COLO829 (cell line): Measurements from ENCODE around the gene FUS.
"Not testable (repeated sequence)": the region's sequence is repeated elsewhere in the genome, so short reads cannot be mapped to it uniquely, and the experiment has no call there.

Source experiments
- DNase-seq: peaks from one replicate; pipeline ENCODE4 v3.0.0; 2012; ENCODE audit warnings: low spot score

FUS gene

DNA sequence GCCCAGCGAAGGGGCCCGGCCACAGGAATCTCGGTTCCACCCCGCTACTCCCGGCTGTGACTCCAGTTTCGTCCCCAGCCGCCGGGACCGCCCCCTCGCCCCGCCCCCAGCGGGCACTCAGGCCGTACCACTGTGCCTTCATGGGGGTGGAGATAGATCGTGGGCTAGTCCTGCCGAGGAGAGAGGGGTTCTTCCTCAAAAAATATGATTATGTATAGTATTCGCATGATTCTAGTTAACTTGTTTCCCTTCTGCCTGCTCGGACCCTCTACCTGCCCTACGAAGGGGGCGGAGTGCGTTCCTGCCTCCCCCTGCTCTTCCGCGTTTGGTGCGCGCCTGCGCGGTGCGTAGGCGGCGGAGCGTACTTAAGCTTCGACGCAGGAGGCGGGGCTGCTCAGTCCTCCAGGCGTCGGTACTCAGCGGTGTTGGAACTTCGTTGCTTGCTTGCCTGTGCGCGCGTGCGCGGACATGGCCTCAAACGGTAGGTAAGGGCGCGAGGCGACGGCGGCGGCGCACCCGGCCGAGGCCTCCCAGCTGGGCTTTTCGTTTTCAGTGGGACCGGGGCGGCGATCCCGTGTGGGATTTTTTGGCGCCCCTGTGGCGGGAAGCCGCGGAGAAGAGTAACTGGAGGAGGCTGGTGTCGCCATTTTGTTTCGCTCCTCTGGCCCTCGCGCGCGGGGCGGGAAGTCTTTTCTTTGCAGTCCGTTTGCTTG, at the start of gene FUS:
TSS of gene FUS (plus strand) at position 393 of the 713 bp plus-strand sequence. CDS start at position 469, 76 bp downstream.
- peak; percentile 96 for DNase-seq

DNA sequence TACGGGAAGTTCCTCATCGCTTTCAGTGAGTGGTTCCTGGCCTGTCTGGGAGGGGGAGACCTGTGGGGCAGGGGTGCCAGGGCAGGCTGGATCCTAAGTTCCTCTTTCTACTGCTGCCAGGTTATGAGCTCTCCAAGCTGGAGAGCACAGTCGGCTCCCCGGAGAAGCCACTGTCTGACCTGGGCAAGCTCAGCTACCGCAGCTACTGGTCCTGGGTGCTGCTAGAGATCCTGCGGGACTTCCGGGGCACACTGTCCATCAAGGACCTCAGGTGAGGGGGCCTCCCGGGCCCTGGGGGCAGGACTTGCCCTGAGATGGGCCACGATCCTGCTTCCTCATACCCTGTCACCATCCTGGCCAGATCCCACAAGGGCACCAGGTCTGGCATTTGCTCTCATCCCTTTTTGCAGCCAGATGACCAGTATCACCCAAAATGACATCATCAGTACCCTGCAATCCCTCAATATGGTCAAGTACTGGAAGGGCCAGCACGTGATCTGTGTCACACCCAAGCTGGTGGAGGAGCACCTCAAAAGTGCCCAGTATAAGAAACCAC, 49.5 kb upstream of the FUS start:
- DNase-seq, result no peak

DNA sequence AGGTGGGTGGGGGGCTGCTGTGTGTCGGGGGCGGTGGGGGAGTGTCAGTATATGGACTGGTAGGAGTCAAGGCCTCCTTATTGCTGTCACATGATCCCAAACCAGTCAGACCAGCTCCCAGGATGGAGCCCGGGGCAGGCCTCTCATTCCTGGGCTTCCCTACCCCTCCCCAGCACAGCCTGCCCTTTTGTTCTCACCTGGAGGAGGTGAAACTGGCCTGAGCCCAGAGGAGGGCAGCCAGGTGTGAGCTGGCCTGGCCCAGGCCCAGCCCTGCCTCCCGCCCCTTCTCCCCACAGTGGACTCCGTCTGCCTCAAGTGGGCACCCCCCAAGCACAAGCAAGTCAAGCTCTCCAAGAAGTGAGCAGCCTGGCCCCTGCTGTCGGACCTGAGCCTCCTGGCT, 49.0 kb upstream of the FUS start:
- DNase-seq, result no peak

DNA sequence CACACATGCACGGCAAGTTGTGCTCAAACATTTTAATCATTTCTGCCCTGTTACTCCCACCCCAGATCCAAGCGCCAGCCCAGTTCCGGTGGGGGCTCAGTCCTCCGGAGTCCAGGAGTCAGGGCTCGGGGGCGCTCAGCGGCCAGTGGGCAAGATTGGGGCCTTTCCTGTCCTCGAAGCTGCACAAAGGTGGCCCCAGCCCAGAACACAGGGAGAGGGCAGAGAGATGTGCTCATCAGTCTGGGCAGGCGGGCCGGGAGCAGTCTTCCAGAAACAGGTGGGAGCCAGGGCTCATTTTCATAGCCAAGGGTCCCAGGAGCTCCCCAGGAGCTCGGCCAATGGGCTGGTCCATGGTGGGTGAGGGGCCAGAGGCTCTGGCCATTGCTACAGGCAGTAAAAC, 48.5 kb upstream of the FUS start:
- DNase-seq, result no peak

DNA sequence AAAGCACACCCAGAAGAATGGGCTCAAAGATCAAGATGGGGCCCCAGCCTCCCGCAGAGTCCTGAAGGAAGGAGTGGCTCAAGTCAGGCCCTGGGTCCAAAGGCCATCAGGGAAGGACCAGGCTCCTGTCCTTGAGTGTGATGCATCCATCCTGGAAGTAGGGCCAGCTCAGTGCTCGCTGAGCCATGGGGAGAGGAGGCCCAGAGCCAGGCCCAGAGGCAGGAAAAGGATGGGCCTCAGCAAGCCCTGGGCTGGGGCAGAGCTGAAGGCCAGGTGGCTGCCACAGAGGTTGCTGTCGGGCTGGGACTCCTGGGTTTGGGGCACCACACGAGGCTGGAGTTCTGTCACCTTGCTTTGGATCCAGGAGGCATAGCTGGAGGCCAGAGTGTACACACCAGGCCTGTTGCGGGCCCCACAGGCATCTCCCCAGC, 48.1 kb upstream of the FUS start:
- no peak for DNase-seq

DNA sequence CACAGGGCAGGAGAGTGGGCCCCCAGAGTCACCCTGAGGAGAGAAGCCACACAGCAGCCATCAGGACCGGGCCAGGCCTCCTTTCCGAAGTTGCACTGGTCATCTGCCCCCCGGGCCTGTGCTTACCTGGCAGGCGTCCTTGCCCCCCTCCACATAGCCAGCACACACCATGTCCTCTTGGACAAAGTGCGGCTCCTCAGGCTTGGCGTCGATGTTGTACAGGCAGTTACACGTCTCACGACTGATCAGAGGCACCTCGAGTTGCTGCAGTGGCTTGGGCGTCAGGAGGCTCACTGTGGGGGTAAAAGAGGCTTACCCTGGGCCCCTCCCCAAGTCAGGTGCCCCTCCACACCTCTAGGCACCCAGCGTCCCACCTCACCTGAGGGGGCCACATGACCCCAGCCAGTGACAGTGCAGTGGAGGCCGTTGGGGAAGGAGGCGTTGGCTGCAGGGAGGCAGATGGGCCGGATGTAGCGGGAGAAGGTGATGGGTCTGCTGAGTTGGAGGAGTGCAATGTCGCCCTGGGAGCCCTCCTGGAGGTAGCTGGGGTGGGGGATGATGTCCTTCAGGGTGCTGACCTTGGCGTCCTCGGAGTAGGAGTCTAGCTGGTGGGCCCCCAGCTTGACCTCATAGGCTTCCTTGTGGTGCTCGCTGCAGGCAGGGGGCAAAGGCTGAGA, 47.5 kb upstream of the FUS start:
- no peak for DNase-seq

DNA sequence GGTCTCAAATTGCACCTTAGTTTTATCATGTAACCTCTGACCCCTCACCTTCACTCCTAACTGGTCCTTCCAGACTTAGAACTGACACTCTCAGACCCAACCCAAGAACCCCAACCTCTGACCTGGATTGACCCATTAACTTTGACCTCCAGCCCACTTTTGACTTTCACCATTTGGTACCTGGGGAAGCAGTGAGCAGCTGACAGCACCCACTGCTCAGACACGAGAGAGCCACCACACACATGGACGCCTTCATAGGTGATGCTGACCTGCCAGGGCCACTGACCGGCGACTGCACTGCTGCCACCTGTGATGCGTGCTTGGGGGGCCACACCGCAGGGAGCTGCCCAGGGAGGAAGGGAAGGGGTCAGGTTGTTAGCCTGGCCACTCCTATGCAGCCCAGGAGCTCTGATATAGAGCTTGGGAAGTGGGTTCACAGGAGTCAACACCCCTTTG, 46.9 kb upstream of the FUS start:
- DNase-seq, result no peak

DNA sequence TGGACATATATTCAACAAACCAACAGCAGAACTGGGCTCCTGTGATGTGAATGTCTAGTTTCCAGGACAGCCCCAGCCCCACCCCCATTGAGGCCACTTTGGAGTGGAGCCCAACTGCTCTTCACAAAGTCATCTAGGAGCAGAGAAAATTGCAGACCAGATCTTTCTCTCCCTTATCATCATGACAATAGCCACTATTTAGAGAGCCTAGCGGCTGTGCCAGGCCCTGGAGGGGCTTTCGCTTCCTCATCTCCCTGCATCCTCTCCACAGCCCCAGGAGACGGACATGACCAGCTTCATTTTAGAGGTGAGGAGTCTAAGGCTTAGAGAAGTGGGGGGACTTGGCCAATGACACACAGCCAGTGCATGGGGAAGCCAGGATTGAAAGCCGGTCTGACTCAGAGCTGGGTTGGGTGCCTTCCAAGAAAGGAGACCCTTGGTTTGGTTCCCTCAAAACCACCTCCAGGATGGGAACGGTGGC, 45.8 kb upstream of the FUS start:
- DNase-seq, result peak; percentile 35

DNA sequence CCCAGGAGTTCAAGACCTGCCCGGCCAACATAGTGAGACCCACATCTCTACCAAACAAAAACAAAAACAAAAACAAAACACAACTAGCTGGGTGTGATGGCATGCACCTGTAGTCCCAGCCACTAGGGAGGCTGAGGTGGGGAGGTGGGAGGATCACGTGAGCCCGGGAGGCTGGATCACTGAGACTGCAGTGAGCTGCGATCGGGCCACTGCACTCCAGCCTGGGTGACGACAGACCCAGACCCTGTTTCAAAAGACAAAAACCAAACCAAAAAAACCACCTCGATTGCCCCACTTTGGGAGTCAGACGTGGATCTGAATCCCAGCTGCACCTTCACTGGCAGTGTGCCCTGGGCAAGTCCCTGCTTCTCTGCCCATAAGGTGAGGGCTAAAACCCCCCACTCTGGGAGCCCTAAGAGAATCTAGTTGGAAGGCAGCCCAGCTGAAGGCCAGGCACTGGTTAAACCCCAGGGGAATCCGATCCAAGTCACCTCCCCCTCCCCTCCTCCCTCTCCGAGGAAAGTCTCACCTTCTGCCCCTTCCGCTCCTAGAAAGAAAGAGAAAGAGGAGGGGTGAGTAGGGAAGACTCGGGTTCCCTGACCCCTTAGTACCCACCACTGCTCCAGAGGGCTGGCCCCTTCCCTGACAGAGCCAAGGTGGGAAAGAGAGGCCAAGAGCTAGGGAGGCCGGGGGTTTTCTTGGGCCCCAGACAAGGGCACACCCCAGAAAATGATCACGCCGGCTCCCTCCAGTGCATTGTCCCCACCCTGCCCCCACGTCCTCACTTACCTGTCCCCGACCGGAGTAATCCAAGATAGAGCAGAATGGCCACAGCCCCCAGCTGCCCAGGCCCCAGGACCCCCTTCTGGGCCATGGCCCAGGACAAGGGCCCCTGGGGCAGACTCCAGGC, 45.1 kb upstream of the FUS start:
- no peak for DNase-seq

DNA sequence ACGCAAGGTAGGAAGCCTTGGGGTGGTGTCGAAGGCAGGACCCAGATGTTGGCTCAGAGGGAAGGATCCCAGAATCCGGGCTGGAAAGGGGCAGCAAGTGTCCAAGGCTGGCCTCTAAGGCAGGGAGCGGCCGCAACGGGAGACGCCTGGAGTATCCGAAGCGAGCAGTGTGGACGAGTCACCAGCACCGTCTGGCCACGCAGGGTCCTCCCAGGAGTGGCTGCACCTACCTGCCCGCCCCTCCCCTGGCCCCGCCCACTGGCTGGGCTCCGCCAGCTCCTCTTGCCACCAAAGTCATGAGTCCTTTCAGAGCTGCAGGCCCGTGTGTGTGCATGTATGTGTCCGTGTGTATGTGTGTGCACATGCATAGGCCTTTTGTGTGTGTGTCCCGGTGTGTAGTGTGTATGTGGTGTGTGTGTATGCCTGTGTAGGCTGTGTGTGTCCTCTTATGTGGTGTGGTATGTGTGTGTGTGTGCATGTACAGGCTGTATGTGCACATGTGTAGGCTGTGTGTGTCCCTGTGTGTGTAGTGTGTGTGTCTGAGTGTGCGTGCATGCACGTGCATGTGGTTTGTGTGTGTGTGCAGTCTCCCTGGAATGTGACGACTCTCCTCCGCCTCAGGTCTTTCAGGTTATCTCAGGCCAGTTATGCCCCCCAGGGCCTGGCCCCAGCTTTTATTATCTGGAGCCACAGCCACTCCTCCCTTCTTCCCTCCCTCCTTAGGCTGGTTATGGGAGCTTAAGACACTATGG, 44.2 kb upstream of the FUS start, which contains the start of gene PRSS8:
TSS of gene PRSS8 (minus strand) at position 193 of the 752 bp plus-strand sequence. CDS start 229 bp downstream, outside the sequence.
- DNase-seq, result no peak

DNA sequence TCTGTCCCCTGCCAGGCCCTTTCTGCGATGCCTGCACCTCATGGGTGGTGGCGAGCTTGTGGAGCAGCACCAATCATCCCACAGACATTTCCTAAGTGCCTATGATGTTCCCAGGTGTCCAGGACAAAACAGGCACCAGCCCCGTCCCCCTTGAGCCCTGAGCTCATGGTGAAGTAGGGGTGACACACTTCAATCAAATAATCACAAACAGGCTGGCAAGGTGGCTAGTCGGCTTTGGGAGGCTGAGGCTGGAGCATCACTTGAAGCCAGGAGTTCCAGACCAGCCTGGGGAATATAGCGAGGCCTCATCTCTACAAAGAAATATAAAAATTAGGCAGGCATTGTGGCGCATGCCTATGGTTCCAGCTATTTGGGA, 43.7 kb upstream of the FUS start:
- no peak for DNase-seq

DNA sequence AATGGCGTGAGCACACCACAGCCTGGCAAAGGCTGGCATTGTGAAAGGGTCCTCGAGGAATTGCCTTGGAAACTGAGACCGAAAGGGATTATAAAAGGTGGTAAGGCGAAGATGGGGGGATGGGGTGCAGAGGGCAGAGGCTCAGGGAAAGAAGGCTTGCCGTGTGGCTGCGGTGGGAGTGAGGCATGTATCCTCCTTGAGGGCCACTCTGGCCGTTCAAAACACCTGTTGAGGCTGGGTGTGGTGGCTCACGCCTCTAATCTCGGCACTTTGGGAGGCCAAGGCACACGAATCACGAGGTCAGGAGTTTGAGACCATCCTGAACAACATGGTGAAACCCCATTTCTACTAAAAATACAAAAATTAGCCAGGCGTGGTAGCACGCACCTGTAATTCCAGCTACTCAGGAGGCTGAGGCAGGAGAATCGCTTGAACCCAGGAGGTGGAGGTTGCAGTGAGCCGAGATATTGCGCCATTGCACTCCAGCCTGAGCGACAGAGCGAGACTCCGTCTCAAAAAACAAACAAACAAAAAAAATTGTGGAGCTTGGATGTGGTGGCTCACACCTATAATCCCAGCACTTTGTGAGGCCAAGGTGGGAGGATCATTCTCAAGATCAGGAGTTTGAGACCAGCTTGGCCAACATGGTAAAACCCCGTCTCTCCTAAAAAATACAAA, 43.0 kb upstream of the FUS start:
- DNase-seq, result not testable (repeated sequence)

DNA sequence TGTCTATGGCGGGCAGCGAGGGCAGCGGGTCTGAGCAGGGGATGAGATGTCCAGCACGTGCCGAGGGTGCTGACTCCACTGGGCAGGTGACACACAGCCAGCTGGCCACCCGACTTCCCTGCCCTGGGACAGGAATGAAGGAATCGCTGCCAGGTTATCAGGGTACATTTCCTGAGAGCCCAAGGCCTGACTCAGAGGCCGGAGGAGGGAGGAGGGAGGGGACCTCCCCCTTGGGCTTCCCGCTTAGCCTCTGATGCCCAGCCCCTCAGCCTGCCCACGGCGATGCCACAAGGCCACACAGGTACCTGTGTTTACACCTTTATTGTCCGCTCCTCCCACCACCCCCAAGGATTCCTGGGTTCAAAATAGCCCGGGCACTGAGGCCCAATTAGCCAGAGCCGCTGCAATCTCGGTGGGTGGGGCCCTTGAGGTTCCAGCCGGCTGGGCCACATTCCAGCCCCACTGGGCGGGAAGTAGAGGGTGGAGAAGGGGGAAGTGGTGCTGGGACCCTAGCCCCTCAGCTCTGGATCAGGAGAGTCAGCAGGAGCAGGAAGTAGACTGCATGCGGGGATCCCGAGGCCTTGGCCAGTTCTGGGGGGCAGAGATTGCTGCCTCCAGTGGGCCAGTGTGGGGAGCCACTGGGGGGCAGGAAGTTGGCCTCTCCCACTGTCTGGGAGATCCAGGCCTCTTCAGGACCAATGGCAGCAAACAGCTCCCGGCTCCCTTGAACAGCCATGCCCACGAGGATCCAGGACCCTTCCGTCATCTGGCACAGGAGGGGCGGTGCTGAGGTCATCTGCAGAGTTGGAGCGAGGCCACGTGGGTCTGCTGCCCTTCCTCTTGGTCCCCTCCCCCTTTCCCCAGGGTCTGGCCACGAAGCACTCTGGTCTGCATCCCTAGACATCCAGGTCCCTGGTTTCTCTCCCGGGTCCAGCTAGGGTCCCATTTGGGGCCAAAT, 41.0 kb upstream of the FUS start:
- no peak for DNase-seq

DNA sequence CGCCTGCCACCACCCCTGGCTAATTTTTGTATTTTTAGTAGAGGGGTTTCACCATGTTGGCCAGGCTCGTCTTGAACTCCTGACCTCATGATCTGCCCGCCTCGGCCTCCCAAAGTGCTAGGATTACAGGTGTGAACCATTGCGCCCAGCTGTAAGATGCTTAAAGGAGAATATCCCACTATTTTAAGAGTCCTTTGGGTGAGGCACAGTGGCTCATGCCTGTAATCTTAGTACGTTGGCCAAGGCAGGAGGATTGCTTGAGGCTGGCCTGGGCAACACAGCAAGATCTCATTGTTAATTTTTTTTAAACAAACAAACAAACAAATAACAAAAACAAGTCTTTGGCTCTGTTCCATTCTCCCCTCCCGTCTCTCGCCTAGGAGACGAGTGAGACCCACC, 38.9 kb upstream of the FUS start:
- DNase-seq, result not testable (repeated sequence)

DNA sequence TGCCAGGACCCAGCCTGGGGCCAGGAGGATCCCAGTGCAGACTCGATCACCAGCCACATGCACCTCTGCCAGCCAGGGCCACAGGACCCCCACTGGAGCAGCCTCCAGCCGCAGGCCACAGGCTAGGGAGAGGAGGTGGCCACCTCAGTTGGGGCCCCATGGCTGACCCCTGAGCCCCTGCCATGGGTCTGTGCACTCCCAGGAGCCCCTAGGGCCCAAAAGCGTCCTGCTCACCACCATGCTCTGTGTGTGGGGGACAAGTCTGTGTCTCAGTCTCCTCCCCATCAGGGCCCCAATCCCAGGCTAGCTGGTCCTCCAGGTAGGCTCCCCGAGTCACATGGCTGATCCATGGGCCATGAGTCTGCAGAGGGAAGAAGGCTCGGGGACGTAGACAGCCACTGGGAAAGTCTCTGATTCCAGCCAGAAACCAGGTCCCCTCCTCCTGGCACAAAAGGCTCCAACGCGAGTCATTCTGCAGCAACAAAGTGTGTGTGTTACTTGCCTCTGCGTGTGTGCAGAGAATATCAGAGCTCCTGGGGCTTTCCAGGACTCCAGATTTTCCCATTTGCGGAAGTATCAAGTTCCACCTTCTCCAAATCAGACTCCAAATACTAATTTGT, 38.3 kb upstream of the FUS start:
- DNase-seq, result no peak

DNA sequence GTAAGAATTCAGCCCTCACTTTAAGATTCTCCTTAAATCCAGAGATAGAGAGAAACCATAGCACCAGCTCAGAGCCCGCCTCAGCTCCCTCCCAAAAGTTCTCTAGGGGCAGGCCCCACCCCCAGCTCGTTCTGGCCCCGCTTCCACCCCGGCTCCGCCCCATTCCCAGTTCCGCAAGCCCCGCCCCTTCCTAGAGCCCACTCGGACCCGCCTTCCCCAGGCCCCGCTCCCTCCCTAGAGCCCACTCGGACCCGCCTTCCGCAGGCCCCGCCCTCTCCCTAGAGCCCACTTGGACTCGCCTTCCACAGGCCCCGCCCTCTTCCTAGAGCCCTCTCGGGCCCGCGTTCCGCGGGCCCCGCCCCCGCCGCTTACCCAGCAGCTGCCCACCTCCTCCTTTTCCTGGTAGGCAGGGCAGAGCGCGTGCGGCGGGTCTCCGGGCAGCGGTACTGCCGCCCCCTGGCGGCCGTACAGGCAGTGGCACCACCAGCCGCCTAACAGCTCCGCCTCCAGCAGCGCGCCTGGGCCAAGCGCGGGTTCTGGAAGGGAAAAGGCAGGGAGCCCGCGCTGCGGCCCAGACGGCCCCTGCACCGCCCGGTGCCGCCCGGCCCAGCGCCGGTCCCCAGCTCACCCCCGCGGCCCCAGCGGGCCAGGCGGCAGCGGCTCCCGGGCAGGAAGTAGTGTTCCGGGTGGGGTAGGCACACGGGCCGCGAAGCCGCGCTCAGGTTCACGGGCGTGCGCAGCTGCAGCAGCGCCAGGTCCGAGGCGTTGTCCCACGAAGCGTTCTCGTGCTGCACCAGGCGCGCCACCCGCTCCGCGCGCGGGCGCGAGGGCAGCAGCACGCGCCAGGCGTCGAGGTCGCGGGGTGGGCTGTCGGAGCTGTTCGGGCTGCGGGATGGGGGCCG, 37.6 kb upstream of the FUS start:
- peak; percentile 100 for DNase-seq

DNA sequence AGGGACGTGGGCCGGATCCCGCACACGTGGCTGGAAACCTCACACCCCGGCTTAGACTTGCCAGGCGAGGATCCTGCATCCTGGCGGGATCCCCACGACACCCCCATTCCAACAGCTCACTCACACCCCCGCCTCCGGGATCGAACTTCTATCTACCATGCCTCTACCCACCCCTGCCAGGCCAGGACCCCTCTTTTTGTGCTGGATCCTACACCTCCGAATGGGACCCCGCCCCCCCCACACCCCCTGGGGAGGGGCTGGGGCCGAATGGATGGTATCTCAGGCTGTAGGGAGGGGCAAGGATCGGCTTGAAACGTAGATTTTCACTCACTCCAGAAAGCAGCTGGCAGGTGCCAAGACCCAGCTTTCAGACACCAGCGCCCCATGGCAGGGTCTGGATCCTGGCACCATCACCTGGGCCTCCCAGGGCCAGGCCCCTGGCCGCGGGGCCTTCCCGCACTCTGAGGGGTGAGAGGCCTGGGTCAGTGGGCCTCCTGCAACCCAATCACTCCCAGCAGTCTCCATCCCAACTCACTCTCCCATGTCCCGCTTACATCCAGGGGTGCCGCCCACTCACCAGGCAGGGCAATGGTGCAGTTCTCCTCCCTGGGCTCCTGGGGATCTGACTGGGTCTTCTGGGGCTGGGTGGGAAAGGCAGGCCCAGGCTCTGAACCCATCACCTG, 36.8 kb upstream of the FUS start:
- DNase-seq, result no peak
